ENCODE measurements around the gene PI16.
A peak's percentile ranks its signal among the peaks of the same experiment; 100 is the strongest.
"Not testable (repeated sequence)": the region's sequence is repeated elsewhere in the genome, so short reads cannot be mapped to it uniquely, and the experiment has no call there.

The PI16 gene

DNA sequence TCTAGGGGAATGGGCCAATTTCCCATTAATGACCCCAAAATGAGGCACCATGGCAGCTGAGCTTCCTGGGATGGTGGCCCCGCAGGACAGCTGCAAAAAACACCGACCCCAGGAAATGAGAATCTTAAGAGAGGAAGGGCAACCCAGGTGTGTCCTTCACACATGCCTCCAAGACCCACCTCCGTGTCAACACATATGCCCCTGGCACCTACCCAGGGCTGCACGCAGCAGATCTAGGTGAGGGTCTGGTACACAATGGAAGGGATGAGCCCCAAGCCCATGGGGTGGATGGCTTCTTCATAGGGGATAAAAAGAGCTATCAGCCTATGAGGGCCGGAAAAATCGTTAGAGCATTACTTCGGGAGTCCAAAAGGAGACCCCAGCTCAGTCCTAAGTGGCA is 22.0 kb downstream of the PI16 start:
- DNase-seq: no peak

DNA sequence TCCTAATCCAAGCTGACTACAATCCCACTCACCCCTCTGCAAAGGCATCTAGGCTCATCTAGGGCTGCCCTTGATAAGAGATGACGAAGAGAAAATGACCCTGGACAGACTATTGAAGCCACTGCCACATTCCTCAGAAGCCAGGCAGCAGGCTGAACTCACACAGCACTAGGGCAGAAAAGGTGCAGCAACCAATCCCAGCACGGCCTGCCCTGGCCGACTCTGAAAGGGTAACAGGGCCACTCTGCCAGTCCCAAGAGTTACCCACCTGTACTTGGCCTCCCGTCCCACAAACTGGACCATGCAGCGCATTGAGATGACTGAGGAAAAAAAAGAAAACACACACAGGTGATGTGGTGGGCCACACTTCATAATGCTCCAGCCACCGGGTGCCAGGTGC is 22.4 kb downstream of the PI16 start:
- DNase-seq: no peak

DNA sequence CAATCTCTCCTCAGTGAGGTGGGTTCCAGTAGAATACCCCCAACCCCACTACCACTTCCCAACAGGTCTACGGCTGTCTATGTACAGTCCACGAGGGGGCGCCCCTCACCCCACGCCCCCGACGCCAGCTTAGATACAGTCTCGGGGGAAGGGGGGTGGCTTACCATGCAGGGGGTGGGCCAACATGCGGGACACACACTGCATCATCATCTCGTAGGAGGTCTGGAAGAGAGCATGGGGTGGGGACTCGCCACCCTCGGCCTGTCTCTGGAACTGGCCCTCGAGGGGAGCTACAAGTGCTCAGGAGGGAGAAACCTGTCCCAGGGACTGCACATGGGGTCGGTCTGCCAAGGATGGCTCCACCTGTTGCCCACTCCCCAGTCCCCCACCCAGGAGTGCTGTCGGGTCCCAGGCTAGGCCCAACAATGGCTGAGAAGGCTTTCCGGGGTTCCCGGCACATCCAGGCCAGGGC is 23.0 kb downstream of the PI16 start:
- DNase-seq: peak; percentile 36

DNA sequence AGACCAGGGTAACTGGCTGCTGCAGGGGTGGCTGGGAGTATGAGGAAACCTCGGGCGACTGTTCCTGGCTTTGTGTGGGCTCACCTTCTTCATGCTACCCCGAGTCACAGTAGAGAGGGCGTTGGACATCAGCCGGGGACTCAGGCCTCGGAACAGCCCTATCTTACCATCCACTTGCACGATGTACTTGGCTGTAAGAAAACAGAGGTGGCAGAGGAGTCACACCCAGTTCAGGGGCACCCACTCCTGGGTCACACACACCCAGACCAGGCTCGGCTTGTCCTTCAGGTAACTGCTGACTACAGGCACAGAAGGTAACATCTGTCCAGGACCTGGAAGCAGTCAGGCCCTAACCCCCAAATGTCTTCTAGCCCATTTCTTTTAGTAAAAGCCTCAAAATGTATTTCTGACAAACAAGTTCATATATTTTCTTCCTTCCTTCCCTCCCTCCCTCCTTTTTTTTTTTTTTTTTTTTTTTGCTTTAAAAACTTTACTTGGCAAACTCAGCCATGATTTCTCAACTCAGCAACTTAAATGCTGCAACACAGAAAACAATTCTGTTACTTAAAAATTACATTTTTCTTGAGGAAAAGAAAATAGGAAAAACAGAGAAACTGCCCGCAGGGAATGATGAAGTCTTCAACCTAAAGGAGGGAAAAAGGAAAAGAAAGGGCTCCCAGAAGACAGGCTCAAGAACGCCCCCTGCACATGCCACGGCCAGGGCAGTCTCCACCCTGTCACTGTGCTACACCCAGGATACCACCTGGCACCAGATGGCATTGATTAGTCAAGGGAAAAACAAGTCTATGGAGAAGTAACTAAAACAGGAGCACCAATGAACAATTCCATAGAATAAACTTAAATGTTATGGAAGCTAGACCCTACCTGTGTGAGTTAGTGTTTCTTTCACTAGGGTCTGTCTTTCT is 24.1 kb downstream of the PI16 start:
- DNase-seq: no peak

DNA sequence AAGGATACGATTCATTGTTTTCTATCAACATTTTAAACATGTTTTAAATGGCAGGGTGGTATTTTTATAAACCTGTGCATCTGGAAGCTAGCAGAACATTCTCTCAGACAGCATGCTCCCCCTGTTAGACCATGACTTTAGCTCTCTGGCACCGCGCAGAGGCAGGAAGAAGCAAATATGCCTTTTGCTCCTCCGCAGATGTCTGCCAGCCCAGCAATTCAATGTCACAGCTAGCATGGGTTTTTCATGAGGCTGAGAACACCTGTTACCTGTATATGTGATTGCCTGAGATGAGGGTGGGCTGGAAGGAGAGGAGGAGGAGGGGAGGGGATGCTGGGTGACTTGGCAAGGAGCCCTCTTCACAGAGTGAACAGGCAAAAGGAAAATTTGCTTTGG is 24.8 kb downstream of the PI16 start:
- peak; percentile 75 for DNase-seq

DNA sequence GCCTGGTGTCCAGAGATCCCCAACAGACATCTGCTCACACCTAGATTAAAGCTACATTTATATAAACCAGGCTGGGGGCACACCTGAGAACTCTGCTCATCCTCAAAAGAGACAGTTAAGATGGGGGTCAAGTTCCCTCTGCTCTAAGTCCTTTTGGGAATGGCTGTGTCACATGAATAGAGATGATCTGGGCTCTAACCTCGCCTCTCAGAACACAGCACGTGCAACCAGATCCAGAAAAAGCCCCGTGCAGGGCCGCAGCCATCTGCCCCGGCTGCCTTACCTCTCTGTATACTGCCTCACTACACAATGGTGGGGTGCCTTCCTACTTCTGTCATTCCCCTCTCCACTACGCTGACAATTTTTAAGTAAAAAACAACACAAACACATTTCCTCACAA is 25.6 kb downstream of the PI16 start:
- DNase-seq: no peak

DNA sequence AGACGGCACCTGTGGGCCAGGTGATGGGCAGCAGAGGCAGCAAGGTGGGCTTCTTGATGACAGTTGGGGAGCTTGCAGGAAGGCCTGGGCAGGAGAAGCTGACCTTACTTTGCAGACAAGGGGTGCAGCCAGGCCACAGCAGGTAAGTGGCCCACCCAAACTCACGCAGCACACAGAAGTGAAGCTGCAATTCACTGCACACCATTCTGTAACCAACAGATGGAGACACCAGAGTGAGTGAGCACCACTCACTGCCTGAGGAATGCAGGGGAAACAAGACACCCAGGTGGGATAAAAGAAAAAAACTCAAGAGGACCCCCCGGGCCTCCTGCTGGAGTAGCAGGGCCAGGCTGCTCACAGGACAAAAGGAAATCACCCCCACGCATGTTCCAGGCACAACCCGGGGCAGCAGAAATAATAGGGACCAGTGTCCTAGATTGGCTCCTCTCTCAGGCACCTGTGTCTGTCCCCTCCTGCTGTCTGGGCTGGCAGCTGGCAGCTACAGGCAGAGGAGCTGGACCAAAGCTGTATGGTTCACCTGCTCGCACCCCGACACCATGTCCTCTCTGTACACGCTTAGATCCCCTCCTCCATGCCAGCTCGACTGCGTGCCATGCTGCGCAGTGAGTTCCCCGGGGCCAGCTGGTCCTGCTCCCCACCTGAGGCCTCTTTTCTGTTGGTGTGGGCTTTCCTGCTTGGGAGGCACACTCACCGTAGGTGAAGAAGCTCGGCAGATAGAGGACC is 26.5 kb downstream of the PI16 start:
- no peak for DNase-seq

DNA sequence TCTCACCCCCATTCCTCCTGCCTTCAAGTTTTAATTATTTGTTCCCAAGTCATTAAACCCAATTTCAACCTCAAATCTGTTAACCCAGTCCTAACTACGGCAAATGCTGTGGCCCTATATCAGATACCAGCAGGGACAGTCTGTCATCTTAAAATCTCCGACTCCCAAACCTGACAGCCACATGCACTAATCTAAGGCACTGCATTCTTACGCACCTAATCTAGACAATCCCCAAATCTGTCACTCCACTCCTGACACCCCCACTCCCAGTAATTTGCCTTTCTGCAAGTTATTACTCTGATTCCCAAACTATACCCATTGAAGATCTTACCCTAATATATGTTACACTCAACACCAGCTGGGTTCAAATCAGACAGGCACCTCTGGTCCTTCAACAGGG is 29.0 kb downstream of the PI16 start:
- no peak for DNase-seq

DNA sequence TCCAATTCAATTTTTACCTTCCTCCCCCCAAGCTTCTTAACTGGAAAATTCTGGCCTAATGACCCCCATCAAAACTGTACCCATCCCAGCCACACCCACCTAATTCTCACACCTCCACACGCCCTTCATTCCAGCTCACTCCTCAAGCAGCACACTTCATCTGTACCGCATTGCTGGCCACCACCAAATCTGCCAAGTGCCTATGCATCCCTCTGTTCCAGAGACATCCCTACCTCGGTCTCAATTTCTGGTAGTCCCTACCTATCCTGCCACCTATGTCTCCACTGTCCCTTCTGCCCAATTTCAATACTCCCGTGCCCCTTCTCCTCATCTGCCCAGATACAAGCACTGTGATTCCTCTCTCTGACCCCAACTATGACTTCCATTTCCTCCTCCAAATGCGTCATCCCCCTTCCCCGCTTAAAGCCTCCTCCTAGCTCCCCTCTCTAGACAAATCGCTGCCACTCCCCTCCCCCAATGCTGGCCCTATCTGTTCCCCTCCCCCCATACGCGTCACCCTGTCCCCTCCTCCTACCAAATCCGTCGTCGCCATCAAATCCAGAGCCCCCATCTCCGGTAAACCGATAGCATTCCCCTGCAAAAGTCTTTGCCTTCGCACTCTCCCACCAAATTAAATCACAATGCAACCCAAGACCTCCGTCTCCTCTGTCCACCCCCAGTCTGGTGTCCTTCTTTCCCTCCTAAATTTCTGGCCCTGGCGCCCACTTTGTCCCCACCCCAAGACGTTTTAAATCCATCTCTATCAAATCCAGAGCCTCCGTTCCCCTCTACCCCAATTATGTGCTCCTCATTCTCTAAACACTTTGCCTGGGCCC is 30.3 kb downstream of the PI16 start:
- peak; percentile 57 for DNase-seq

DNA sequence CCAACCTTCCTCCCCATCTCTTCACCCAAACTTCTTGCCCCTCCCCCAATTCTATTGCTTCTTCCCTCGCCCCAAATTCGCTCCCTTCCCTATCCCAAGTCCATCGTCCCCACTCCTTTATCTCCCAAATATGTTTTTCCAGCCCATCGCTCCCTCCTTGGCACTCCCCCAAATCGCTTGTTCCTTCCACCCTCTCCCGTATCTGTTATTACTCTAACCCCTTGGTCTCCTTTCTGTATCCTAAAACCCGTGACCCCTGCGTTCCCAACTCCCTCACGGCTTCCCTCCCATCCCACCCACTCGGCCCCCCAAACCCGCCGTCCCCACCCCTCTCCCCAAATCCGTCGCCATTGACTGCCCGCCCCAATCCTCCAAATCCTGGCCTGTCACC is 30.9 kb downstream of the PI16 start:
- no peak for DNase-seq

DNA sequence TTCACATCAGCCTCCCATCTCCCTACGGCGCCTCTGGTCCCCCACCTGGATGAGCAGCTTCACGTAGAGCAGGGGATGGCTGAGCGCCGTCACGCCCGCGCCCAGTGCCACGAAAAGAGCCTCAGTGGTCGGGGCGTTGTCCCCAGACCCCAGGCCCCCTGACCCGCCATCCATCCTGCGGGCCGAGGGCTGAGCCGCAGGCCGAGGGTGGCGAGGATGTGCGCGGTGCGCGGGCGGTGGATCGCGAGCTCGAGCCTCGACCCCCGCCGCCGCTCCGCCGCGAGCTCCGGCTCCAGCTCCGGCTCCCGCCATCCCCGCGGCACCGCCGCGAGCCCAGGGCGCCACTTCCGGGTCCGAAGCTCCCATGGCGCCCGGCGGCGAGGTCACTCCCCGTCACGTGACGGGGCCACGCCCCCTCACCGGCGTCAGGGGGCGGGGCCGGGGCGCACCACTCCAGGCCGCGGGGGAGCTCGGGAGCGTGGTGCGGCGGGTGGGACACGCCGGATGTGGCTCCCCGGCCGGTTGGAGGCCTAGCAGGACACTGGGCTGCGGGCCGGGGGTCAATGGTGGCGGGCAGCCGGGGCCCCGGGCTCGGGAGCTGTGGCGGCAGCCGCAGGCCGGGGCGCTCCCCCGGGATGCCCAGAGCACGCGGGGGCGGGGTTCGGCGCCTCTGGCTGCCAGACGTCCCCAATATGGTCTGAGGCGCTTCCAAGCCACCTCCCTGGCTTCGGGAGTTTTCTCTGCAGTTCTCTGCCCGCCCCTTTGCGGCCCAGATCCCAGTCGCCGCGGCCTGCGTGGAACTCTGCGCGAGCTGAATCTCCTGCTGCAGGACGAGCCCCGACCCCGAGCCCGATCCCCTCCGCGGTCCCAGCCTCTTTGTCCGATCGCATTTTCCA is 31.5 kb downstream of the PI16 start, which contains the start of gene MTCH1:
TSS of gene MTCH1 (minus strand) at position 389 of the 896 bp plus-strand sequence. CDS start at position 366, 23 bp downstream.
- DNase-seq: peak; percentile 95

DNA sequence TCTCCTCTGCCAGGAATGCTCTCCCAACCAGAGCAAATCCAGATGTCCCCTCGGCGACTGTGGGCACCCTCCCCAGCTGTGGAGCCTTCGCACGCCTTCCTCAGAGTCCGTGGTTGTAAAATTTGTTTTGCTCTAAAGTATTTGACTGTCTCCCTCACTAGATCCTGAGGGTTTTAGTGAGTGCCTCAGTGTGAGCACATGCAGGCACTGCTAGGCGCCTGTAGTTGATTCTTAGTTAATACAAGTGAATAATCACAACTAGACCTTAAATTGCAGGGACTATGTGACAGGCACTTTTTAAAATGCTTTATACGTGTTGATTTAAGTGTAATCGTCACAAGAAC is 32.1 kb downstream of the PI16 start:
- DNase-seq: peak; percentile 46

DNA sequence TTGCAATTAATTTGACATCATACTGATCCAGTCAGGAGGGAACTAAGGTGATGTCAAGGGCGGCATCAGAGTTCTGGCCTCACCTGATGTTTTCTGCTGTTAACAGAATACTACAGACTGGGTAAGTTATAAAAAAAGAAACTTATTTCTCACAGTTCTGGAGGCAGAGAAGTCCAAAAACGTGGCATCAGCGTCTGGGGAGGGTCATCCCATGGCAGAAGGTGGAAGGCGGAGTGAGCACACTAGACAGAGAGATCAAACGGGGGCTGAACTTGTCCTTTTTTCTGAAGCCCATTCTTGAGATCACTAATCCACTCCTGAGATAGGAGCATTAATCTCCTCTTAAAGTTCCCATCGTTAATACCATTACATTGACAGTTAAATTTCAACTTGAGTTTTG is 34.7 kb downstream of the PI16 start:
- no peak for DNase-seq

DNA sequence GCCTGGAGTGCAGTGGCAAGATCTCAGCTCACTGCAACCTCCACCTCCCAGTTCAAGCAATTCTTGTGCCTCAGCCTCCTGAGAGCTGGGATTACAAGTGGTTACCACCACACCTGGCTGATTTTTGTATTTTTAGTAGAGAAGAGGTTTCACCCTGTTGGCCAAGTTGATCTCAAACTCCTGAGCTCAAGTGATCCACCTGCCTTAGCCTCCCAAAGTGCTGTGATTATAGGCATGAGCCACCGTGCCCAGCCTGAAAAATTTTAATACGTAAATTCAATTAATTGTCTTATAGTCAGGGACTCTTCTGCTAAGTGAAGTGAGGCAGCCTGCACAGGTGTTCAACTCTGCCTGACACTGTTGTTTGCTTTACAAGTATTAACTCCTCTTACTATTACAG is 35.9 kb downstream of the PI16 start:
- DNase-seq: not testable (repeated sequence)

DNA sequence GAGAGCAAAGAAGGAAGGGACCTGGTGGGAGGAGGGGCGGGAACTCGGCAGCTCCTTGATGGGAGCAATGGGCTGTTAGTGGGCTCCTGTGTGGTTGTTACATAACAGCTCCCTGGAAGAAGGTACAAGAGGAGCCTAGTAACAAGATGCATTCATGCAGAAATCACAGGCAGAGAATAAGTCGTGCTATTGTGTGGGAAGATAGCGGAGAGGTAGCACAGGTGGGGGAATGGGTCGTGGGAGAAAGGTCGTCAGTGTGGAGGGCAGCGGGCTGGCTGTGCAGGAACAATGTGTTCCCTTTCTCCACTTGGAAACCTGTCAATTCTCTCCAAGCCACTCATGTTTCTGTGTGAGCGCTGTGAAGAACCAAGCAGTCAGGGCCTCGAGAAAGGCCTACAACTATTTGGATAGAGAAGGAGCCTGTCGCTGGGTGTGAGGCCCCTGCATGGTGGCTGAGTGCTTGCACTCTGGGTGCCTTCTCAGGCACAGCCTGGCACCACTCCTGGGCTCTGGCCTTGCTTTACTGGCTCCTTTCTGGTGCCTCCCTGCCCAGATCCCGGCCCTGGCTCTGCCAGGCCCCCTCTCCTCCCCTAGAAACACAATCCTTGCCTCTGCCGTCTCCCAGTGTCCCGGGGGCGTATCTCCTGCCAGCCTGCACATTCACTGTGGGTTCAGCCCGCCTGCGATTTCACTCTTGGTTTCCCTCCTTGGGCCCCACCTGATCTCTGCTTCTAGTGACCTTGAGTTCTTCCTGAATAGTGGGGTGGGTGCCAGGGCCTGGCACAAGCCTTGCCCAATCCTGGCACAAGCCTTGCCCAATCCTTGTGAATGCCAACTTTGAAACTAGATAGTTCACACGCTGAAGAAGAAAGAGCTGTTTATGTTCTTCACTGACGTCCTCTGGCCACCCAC is 43.5 kb downstream of the PI16 start:
- DNase-seq: no peak

DNA sequence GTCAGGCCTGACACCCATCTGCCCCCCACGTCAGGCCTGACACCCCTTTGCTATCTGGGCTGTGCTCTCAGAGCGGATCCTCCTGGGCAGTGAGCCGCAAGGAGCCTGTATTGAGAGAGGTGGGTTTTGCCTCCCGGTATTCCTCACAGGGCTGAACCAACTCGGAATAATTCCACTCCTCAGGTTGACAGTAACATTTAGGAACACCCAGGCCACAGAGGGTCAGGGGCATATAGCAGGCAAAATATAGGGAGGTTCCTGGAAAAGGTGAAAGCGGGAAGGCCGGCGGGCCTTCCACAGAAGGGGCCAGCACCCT is 44.1 kb downstream of the PI16 start:
- DNase-seq: no peak

DNA sequence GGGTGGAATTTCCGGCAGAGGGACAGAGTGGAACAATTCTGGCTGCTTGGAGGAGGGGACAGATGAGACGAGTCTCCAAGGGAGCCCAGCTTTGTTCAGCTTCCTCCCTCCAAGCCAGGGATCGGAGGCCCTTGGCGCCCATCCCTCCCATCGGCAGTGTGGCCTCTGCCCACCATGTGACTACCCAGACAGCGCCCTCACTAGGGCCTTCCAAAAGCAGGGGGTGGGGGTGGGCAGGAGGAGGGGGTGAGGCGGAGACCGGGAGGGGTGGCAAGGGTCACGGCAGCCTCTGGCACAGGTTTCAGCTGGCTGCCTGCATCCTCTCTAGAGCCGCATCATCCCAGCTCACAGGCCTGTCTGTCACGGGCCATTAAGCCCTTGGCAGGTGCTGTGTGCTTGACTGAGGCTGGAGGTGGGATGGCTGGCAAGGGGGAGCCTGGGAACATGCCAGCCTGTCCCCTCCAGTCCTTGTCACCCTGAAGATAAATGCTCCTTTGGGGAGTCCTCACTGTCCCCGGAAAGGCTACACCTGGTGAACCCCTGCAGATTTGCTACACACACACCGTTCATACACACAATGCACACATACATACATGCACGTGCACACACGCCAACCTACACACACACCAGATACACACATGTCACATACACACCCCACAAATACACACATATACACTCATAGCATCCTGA is 44.7 kb downstream of the PI16 start:
- DNase-seq: no peak

DNA sequence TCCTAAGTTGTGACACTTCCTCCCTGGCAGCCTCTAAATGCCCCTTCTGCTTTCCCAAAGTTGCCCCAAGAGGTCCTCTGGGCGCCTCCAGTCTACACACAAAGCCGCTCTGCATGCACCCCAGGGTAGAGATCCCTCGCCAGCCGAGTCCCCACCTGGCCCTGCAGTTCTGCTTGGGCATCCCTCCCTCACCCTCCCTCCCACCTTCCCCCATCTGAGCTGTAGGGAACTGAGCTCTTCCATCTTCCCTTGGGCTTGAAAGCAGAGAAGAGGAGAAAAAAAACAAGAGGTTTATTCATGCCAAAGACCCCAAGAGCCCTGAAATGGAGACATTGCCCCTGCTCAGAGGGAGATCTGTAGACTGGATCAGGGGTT is 45.2 kb downstream of the PI16 start:
- DNase-seq: no peak

DNA sequence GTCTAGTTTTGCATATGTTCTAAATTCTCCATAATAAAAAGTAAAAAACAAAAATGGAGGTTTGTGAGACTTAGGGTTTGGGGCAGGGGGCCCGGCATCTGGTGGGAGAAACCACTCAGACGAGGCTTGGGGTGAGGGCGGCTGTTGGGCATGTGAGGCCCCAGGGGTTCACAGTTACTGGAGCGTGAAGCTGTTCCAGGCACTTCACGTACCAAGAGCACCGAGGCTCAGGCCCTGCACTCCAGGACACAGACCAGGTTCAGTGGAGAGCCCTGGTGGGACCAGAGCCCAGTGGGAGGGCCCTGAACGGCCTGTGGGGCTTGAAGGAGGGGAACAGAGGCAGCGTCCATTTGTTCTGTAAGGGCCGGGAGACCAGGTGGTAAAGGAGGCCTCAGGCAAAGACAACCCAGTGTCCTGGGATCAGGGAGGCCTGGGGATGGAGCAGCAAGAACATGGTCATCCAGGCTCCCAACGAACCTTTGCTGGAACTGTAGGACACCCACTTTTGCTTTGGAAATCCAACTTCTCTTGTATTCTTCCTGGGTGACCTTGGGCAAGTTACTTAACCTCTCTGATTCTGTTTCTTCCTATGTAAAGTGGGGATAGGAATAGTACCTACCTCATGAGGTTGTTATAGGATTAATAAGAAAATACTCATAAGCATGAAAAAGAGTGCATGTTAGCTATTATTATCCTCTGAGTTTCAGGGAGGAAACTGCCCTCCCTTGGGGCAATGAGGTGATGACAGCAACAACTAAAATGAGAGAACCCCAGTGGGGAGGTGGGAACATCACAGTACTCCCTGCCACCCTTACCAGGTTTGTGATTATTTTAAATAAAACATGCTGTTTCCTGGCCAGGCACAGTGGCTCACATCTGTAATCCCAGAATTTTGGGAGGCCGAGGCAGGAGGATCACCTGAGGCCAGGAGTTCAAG is 49.8 kb downstream of the PI16 start:
- no peak for DNase-seq
